Heart left ventricle (tissue), 13 donors: ENCODE measurements around the gene LFNG.

ENCODE experiments used
- CTCF ChIP-seq, 12 donors: fragments of 200-600 bp; sonication (generic) in 4 of 12; IDR thresholded peaks; one replicate each; pipeline versions ENCODE4 v1.5.0 to v1.8.0; 2018 to 2022; ENCODE audit warnings: antibody characterized with exemption in 12 of 12, mild to moderate bottlenecking in 5 of 12
- POLR2A ChIP-seq, 2 donors: fragments of 450-650 bp; IDR thresholded peaks; one replicate each; pipeline ENCODE4 v1.6.1; 2017; ENCODE audit warnings: antibody characterized with exemption in 2 of 2, mild to moderate bottlenecking in 2 of 2, moderate library complexity in 2 of 2
- donor health status: ischemic (EF 13 %, LVEDD 7.1; RV severe dilation, severe dysfunction).
- donor health status: DM: no; HTN: yes; CAD: no.
- donor health status: DM: no; HTN: no; CAD: no.
- donor health status: ischemic (EF 25% LVEDD 6.9; RV normal size, moderate dysfunction).
- donor health status: ischemic (EF 25% LVEDD 5.7; RV mildly dilated, moderate dysfunction).
- donor health status: ischemic (EF 35%, LVEDD 5.7; RV mildly dilated, moderate dysfunction).
- donor health status: nonischemic (EF 11% LVEDD 7.7; RV severe dilation, severe dysfunction).
- donor health status: DM: yes; HTN: yes; CAD: no.
- donor health status: PGD.
- donor health status: ischemic (EF 29% LVEDD 5.4; RV normal size, mild dysfunction).
- donor health status: nonischemic (EF 23%, LVEDD 6.1; RV moderate dilation, normal function).

GRCh38 chr7:2484868-2485267 lies 34.7 kb upstream of the LFNG start:
- TF ChIP-seq CTCF (IDR thresholded peaks at IDR 0.05) (no peak), POLR2A (IDR thresholded peaks at IDR 0.05) (no peak)
